LNCAP (cell line): ENCODE data around the gene VAV3.

Experiments
- TF ChIP-seq, protein P1 (sequence below): fragments of 450-650 bp; IDR thresholded peaks from 2 replicates; pipeline ENCODE4 v1.5.1; 2017; ENCODE audit warnings: mild to moderate bottlenecking

The VAV3 gene

DNA sequence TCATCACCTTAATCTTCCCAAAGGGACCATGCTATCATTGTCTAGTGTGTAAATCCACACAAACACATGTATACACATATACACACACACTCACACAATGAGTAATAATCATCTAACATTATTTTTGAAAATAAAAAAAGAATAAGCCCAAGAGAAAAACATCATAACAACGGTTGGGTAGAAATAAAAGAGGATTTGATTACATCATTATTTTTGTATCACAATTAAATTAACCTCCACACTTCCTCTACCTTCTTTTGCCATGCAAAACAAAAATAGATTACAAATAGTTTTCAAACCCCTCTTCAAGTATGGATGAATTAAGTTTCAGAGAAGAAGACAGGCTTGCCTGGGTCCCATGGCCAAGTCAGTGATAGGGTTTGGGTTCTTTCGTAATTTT is 238.1 kb downstream of the VAV3 start:
- TF ChIP-seq, protein P1, sequence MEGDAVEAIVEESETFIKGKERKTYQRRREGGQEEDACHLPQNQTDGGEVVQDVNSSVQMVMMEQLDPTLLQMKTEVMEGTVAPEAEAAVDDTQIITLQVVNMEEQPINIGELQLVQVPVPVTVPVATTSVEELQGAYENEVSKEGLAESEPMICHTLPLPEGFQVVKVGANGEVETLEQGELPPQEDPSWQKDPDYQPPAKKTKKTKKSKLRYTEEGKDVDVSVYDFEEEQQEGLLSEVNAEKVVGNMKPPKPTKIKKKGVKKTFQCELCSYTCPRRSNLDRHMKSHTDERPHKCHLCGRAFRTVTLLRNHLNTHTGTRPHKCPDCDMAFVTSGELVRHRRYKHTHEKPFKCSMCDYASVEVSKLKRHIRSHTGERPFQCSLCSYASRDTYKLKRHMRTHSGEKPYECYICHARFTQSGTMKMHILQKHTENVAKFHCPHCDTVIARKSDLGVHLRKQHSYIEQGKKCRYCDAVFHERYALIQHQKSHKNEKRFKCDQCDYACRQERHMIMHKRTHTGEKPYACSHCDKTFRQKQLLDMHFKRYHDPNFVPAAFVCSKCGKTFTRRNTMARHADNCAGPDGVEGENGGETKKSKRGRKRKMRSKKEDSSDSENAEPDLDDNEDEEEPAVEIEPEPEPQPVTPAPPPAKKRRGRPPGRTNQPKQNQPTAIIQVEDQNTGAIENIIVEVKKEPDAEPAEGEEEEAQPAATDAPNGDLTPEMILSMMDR: no peak

DNA sequence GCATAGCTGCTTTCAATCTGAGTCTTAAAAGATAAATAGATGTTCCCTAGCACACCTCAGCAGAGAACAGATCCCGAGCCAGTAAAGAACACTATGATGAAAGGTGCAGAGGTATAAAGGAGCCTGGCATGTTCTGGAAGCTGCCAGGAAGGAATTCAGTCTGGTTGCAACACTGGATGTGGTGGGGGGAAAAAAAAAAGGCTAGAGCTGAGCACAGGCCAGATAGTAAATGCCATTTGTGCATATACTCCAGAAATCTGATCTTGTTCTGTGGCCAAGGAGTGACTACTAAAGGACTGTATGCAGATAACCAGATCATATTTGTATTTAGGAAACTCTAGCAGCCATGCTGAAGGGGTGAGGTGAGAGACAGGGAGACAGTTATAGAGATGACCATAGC is 240.3 kb downstream of the VAV3 start:
- TF ChIP-seq, protein P1: no peak

DNA sequence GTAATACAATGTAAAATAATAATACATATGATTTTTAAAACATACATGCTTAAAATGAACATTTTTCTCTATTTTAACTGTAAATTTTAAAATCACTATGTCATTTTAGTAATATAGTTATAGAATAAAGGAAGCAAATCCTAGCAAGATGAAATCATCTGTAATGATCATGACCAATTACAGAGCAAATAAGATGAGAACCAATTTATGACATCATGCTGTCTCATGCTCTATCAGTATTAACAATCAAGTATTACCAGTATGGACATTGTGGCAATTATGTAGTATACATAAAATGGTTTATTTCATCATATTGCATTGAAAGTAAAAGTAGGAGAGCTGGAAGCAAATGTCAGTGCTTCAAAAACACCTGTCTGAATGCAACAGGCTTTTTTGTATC is 255.0 kb downstream of the VAV3 start:
- TF ChIP-seq, protein P1: no peak

DNA sequence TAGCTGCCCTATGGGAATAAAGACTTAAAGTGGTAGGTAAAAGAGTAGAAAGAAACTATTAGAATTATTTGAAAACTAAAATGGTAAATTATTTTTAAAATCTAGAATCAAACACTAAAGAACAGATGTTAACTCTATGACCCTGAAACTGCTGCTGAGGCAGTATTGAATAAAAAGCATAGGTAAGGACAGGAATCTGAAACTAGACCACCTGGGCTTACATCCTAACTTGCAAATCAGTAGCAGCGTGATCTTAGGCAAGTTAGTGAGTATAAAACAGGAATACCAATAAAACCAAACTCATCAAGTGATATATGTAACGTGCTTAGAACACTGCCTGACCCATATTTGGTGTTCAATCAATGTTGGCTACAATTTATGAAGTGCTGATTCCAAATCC is 257.9 kb downstream of the VAV3 start:
- TF ChIP-seq, protein P1: no peak

DNA sequence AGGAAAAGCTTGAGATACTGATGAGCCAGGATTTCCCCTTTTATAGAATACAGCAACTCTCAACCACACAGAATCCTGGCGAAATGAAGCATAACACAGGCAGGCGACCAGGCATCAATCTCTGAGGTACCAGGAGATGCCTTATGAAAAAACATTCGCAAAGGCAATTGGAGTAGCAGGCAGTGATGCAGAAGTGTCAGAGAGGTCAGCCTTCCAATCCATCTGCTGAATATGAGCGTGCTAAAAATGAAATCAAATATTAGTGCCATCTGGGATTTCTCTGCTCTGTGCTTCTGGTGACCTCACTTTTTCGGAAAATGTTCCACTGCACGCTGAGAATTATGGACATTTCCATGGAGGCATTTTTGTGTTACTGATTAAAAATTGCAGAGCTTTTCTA is 258.8 kb downstream of the VAV3 start:
- TF ChIP-seq, protein P1: no peak

DNA sequence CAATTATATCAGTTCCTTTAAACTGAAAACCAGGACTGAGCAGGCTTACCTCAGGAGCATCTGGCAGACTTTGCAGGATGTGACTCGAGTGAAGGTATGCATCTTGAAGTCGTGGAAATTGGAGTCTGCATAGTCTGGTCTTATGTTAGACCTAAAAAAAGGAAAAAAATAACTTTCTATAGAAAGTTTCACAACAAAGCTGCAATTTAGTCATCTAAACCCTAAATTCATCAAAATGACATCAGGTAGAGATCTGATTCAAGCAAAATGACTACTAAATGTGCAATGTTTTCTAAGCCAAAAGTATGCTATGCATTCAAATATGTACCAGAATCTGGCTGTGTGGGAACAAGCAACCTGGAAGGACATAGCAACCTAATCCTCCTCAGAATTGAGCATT is 260.1 kb downstream of the VAV3 start:
- TF ChIP-seq, protein P1: no peak

DNA sequence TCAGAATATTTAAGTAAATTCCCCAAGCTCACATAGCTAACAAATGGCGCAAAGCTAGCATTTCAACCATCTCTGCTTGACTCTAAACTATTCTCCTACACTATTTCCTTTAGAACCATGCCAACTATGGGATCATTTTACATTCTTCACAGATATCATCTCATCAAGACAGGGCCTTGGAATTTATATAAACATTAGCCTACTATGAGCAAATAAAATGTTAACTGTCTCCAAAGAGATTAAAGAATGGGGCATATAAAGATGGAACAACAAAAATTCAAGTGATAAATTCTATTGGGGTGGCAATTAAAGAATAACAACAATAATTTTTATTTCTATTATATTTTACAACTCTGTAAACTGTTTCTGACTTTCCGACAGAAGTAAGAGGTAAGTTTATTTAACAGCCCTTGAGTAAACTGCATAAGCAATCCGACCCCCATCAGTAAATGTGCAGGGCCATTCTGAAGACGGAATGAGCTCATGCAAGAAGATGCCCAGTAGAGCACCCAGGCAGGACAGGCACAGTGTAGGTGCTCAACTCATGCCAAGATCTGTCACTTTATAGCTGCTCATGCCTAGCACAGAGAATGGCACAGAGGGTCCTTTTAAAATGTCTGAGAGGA is 261.9 kb downstream of the VAV3 start:
- TF ChIP-seq, protein P1: no peak

DNA sequence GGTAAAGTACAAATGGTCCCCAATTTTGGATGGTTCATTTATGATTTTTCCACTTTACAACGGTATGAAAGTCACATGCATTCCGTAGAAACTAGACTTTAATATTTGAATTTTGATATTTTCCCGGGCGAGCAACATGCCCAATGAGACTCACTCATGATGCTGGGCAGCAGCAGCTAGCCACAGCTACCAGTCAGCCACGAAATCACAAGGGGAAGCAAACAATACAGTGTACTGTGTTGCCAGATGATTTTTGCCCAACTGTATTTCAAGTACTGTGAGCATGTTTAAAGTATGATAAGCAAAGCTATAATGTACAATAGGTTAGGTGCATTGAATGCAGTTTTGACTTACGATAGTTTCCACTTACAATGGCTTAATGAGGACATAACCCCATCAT is 266.8 kb downstream of the VAV3 start:
- TF ChIP-seq, protein P1: no peak
